ENCODE measurements around the gene MPP4.

The MPP4 gene

GRCh38 chr2:201660293-201660895 lies 38.0 kb downstream of the MPP4 start:
- H3K27me3 Mint-ChIP-seq = peaks cover 0 to 15% of the 10 kb centered on the region in 2 donors

GRCh38 chr2:201656740-201657139 lies 41.7 kb downstream of the MPP4 start:
- DNase-seq = no peak

More at GRCh38 chr2:201660293-201660895, 38.0 kb downstream of the MPP4 start:
- ATAC-seq (replicated peaks) (no peak), DNase-seq (no peak)
- peak overlapping the region in 1 of 2 donors; percentile 33 for H3K27ac Mint-ChIP-seq
- H3K9me3 Mint-ChIP-seq = no peaks in the 10 kb centered on the region
- no peaks in the 10 kb centered on the region for H3K36me3 Mint-ChIP-seq (ENCODE audit: insufficient read depth)
- H3K4me3 Mint-ChIP-seq = no peak overlapping the region
- H3K4me1 Mint-ChIP-seq (ENCODE audit: low read depth in 2 of 2) = peaks cover 7 to 15% of the 10 kb centered on the region in 2 donors

GRCh38 chr2:201656102-201656501 lies 42.3 kb downstream of the MPP4 start:
- peaks cover 7 to 17% of the 10 kb centered on the region in 2 donors for H3K4me1 Mint-ChIP-seq (ENCODE audit: low read depth in 2 of 2)
- ATAC-seq (replicated peaks) (peak; percentile 96), DNase-seq (peak; percentile 47 to 56 (median 48))
- no peaks in the 10 kb centered on the region for H3K9me3 Mint-ChIP-seq
- peak overlapping the region in 1 of 2 donors; percentile 59 for H3K27ac Mint-ChIP-seq
- peaks cover 3% of the 10 kb centered on the region for H3K36me3 Mint-ChIP-seq (ENCODE audit: insufficient read depth)
- H3K27me3 Mint-ChIP-seq = peaks cover 15 to 36% of the 10 kb centered on the region in 2 donors
- peak overlapping the region in 1 of 2 donors; percentile 22 for H3K4me3 Mint-ChIP-seq

More at GRCh38 chr2:201656740-201657139, 41.7 kb downstream of the MPP4 start:
- Mint-ChIP-seq H3K36me3 (ENCODE audit: insufficient read depth) (peaks cover 3% of the 10 kb centered on the region), H3K27me3 (peaks cover 15 to 35% of the 10 kb centered on the region in 2 donors), H3K4me1 (ENCODE audit: low read depth in 2 of 2) (peaks cover 7 to 19% of the 10 kb centered on the region in 2 donors), H3K9me3 (no peaks in the 10 kb centered on the region), H3K27ac (peak overlapping the region in 1 of 2 donors; percentile 59), H3K4me3 (peak overlapping the region in 1 of 2 donors; percentile 22)
- no peak for ATAC-seq (replicated peaks)

GRCh38 chr2:201654616-201655384 lies 43.6 kb downstream of the MPP4 start:
- no peak for DNase-seq
- Mint-ChIP-seq H3K27ac (no peak overlapping the region), H3K36me3 (ENCODE audit: insufficient read depth) (peaks cover 3% of the 10 kb centered on the region), H3K4me1 (ENCODE audit: low read depth in 2 of 2) (peaks cover 7 to 14% of the 10 kb centered on the region in 2 donors), H3K4me3 (no peak overlapping the region), H3K9me3 (no peaks in the 10 kb centered on the region), H3K27me3 (peaks cover 15 to 36% of the 10 kb centered on the region in 2 donors)
- no peak for ATAC-seq (replicated peaks)

- DNase-seq = no peak
- Mint-ChIP-seq H3K36me3 (ENCODE audit: insufficient read depth) (peaks cover 3% of the 10 kb centered on the region), H3K27ac (no peak overlapping the region), H3K4me3 (no peak overlapping the region), H3K4me1 (ENCODE audit: low read depth in 2 of 2) (peaks cover 7 to 14% of the 10 kb centered on the region in 2 donors), H3K27me3 (peaks cover 15 to 45% of the 10 kb centered on the region in 2 donors), H3K9me3 (no peaks in the 10 kb centered on the region)
- no peak for ATAC-seq (replicated peaks)
These were observed 45.2 kb downstream of the MPP4 start for GRCh38 chr2:201653221-201653620.

GRCh38 chr2:201649442-201649841 lies 49.0 kb downstream of the MPP4 start:
- DNase-seq = no peak
- H3K4me1 Mint-ChIP-seq (ENCODE audit: low read depth in 2 of 2) = peaks cover 0 to 4% of the 10 kb centered on the region in 2 donors
- peaks cover 3% of the 10 kb centered on the region for H3K36me3 Mint-ChIP-seq (ENCODE audit: insufficient read depth)
- H3K27me3 Mint-ChIP-seq = peaks cover 15 to 32% of the 10 kb centered on the region in 2 donors
- no peaks in the 10 kb centered on the region for H3K9me3 Mint-ChIP-seq
- ATAC-seq (replicated peaks) = no peak
- H3K27ac Mint-ChIP-seq = no peak overlapping the region
- no peak overlapping the region for H3K4me3 Mint-ChIP-seq

- H3K36me3 Mint-ChIP-seq (ENCODE audit: insufficient read depth) = peaks cover 8% of the 10 kb centered on the region
- H3K27me3 Mint-ChIP-seq = peaks cover 4 to 19% of the 10 kb centered on the region in 2 donors
These were observed 51.0 kb downstream of the MPP4 start for GRCh38 chr2:201647431-201647830.

GRCh38 chr2:201644001-201644400 lies 54.4 kb downstream of the MPP4 start:
- Mint-ChIP-seq H3K27ac (peak overlapping the region in 1 of 2 donors; percentile 97), H3K4me3 (peak overlapping the region; percentile 94), H3K9me3 (no peaks in the 10 kb centered on the region), H3K4me1 (ENCODE audit: low read depth in 2 of 2) (peaks cover 6 to 8% of the 10 kb centered on the region in 2 donors), H3K36me3 (ENCODE audit: insufficient read depth) (peaks cover 14% of the 10 kb centered on the region), H3K27me3 (peaks cover 0 to 5% of the 10 kb centered on the region in 2 donors)
- no peak for ATAC-seq (replicated peaks)
- DNase-seq = no peak

More at GRCh38 chr2:201647431-201647830, 51.0 kb downstream of the MPP4 start:
- Mint-ChIP-seq H3K9me3 (no peaks in the 10 kb centered on the region), H3K4me1 (ENCODE audit: low read depth in 2 of 2) (peaks cover 3 to 4% of the 10 kb centered on the region in 2 donors), H3K27ac (no peak overlapping the region), H3K4me3 (no peak overlapping the region)
- DNase-seq (no peak), ATAC-seq (replicated peaks) (no peak)

- peaks cover 14% of the 10 kb centered on the region for H3K36me3 Mint-ChIP-seq (ENCODE audit: insufficient read depth)
- H3K4me3 Mint-ChIP-seq = peak within 1 kb of the TSS; percentile 94
- H3K9me3 Mint-ChIP-seq = no peaks in the 10 kb centered on the region
- H3K27ac Mint-ChIP-seq = peak within 1 kb of the TSS; percentile 97
- DNase-seq (peak in 1 of 3 experiments; percentile 32), ATAC-seq (replicated peaks) (peak; percentile 45)
- H3K27me3 Mint-ChIP-seq = no peaks in the 10 kb centered on the region
- H3K4me1 Mint-ChIP-seq (ENCODE audit: low read depth in 2 of 2) = peaks cover 6 to 8% of the 10 kb centered on the region in 2 donors
These were observed 55.1 kb downstream of the MPP4 start, which contains the start of gene TMEM237 for GRCh38 chr2:201643216-201643890. Gene TMEM237 (minus strand): TSS chr2:201643503. CDS start chr2:201643400, 103 bp downstream.

- peak overlapping the region; percentile 94 for H3K4me3 Mint-ChIP-seq
- DNase-seq (peak; percentile 83 to 87 (median 87)), ATAC-seq (replicated peaks) (peak; percentile 90)
- H3K27ac Mint-ChIP-seq = peak overlapping the region; percentile 97
- H3K9me3 Mint-ChIP-seq = no peaks in the 10 kb centered on the region
- peaks cover 14% of the 10 kb centered on the region for H3K36me3 Mint-ChIP-seq (ENCODE audit: insufficient read depth)
- H3K27me3 Mint-ChIP-seq = no peaks in the 10 kb centered on the region
- peaks cover 6 to 8% of the 10 kb centered on the region in 2 donors for H3K4me1 Mint-ChIP-seq (ENCODE audit: low read depth in 2 of 2)
These were observed 55.7 kb downstream of the MPP4 start for GRCh38 chr2:201642579-201643215.

GRCh38 chr2:201642086-201642578 lies 56.3 kb downstream of the MPP4 start:
- no peaks in the 10 kb centered on the region for H3K27me3 Mint-ChIP-seq
- no peaks in the 10 kb centered on the region for H3K9me3 Mint-ChIP-seq
- peak overlapping the region; percentile 97 for H3K27ac Mint-ChIP-seq
- ATAC-seq (replicated peaks) = peak; percentile 69
- DNase-seq = no peak
- peaks cover 6 to 8% of the 10 kb centered on the region in 2 donors for H3K4me1 Mint-ChIP-seq (ENCODE audit: low read depth in 2 of 2)
- peaks cover 14% of the 10 kb centered on the region for H3K36me3 Mint-ChIP-seq (ENCODE audit: insufficient read depth)
- peak overlapping the region; percentile 94 for H3K4me3 Mint-ChIP-seq

GRCh38 chr2:201639205-201639604 lies 59.2 kb downstream of the MPP4 start:
- Mint-ChIP-seq H3K27ac (no peak overlapping the region), H3K9me3 (no peaks in the 10 kb centered on the region), H3K4me1 (ENCODE audit: low read depth in 2 of 2) (peaks cover 6 to 8% of the 10 kb centered on the region in 2 donors), H3K27me3 (no peaks in the 10 kb centered on the region), H3K36me3 (ENCODE audit: insufficient read depth) (peaks cover 14% of the 10 kb centered on the region), H3K4me3 (no peak overlapping the region)
- ATAC-seq (replicated peaks) (no peak), DNase-seq (no peak)
